Upper lobe of left lung (tissue), 4 donors: ENCODE data around the gene CDKN1C.

Experiments used
- POLR2A ChIP-seq, 4 donors: fragments of 450-650 bp; IDR thresholded peaks; one replicate each; pipeline ENCODE4 v1.5.1; 2016 to 2017; ENCODE audit warnings: antibody characterized with exemption in 4 of 4, mild to moderate bottlenecking in 2 of 4
- TF ChIP-seq, protein P1 (sequence below), 6 experiments: fragments of 450-650 bp in 4 of 6; fragments of 200-600 bp in 2 of 6; sonication (generic) in 2 of 6; IDR thresholded peaks; one replicate each; pipeline ENCODE4 v1.5.1; 2016 to 2019; ENCODE audit warnings: antibody characterized with exemption in 6 of 6

DNA sequence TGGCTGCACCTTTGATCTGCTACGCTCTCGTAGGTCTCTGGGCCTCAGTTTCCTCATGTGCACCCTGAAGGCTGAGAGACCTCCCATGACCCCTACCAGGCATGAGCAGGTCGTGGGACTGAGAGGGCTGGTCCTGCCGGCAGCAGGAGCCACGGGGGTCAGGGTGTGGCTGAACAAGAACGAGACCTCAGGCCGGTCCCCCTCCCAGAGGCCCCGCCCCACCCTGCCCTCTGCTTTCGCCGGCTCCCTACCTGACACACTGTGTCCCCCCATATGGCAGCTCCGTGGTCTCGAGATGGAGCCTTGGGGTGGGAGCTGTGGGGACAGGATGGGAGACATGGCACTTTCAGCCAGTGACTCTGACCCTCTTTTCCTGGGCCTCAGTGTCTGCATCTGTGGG is 40.6 kb downstream of the CDKN1C start:
- no peak for TF ChIP-seq POLR2A (IDR thresholded peaks at IDR 0.05)
- TF ChIP-seq, protein P1, sequence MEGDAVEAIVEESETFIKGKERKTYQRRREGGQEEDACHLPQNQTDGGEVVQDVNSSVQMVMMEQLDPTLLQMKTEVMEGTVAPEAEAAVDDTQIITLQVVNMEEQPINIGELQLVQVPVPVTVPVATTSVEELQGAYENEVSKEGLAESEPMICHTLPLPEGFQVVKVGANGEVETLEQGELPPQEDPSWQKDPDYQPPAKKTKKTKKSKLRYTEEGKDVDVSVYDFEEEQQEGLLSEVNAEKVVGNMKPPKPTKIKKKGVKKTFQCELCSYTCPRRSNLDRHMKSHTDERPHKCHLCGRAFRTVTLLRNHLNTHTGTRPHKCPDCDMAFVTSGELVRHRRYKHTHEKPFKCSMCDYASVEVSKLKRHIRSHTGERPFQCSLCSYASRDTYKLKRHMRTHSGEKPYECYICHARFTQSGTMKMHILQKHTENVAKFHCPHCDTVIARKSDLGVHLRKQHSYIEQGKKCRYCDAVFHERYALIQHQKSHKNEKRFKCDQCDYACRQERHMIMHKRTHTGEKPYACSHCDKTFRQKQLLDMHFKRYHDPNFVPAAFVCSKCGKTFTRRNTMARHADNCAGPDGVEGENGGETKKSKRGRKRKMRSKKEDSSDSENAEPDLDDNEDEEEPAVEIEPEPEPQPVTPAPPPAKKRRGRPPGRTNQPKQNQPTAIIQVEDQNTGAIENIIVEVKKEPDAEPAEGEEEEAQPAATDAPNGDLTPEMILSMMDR (IDR thresholded peaks at IDR 0.05) = no peak
